Measurements from ENCODE around the gene ASCL5. TPM values are rescaled to one million over a fixed set of nuclear protein-coding genes. Genes with fewer than 3 reads are reported as not detected.

Gene ASCL5
- total and polyA plus RNA-seq, 9 of the 15 experiments (the other 6 are each of a cell fraction or from before 2014, with no cell fraction given), result 0.09 TPM; not detected in 8

DNA sequence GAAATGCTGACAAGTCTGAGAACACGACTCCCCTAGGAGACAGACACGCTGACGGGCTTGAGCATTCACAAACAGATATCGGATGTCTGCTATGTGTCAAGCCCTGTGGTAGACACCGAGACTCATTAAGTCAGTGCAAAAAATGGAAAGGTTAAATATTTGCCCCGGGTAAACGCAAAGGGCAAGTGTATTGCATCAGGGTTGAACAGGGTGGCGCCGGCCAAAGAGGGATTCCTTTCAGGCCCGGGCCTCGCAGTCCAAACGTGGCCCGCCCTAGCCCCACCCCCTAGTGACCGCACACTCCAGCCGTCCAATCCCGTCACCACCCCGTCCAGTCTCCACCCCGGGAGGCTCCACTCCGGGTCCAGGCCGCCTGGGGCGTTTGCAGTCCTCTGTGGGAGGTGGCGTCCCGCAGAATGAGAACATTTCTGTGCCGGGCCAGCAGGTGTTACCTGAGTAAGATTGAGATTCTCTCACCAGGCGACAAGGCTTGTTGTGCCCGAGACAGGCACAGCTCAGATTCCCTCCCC is 43.6 kb upstream of the ASCL5 start (continued):
- TF ChIP-seq, protein P1, sequence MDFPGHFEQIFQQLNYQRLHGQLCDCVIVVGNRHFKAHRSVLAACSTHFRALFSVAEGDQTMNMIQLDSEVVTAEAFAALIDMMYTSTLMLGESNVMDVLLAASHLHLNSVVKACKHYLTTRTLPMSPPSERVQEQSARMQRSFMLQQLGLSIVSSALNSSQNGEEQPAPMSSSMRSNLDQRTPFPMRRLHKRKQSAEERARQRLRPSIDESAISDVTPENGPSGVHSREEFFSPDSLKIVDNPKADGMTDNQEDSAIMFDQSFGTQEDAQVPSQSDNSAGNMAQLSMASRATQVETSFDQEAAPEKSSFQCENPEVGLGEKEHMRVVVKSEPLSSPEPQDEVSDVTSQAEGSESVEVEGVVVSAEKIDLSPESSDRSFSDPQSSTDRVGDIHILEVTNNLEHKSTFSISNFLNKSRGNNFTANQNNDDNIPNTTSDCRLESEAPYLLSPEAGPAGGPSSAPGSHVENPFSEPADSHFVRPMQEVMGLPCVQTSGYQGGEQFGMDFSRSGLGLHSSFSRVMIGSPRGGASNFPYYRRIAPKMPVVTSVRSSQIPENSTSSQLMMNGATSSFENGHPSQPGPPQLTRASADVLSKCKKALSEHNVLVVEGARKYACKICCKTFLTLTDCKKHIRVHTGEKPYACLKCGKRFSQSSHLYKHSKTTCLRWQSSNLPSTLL (IDR thresholded peaks at IDR 0.05), result no peak
- TF ChIP-seq POU5F1 (IDR thresholded peaks at IDR 0.05; ENCODE audit: borderline replicate concordance, low read depth, low read length, partially characterized antibody) (no peak), PHB2 (IDR thresholded peaks at IDR 0.05; ENCODE audit: low read depth) (no peak)
- TF ChIP-seq, protein P2, sequence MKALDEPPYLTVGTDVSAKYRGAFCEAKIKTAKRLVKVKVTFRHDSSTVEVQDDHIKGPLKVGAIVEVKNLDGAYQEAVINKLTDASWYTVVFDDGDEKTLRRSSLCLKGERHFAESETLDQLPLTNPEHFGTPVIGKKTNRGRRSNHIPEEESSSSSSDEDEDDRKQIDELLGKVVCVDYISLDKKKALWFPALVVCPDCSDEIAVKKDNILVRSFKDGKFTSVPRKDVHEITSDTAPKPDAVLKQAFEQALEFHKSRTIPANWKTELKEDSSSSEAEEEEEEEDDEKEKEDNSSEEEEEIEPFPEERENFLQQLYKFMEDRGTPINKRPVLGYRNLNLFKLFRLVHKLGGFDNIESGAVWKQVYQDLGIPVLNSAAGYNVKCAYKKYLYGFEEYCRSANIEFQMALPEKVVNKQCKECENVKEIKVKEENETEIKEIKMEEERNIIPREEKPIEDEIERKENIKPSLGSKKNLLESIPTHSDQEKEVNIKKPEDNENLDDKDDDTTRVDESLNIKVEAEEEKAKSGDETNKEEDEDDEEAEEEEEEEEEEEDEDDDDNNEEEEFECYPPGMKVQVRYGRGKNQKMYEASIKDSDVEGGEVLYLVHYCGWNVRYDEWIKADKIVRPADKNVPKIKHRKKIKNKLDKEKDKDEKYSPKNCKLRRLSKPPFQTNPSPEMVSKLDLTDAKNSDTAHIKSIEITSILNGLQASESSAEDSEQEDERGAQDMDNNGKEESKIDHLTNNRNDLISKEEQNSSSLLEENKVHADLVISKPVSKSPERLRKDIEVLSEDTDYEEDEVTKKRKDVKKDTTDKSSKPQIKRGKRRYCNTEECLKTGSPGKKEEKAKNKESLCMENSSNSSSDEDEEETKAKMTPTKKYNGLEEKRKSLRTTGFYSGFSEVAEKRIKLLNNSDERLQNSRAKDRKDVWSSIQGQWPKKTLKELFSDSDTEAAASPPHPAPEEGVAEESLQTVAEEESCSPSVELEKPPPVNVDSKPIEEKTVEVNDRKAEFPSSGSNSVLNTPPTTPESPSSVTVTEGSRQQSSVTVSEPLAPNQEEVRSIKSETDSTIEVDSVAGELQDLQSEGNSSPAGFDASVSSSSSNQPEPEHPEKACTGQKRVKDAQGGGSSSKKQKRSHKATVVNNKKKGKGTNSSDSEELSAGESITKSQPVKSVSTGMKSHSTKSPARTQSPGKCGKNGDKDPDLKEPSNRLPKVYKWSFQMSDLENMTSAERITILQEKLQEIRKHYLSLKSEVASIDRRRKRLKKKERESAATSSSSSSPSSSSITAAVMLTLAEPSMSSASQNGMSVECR (CRISPR knock-in tag; IDR thresholded peaks at IDR 0.05), result no peak

Measured in K562 (cell line).